GM21737 (cell line): ENCODE measurements around the gene ACTN4.

Experiments
- ATAC-seq: cut with Tn5 transposase; IDR thresholded peaks from one replicate; pipeline ENCODE4 v1.9.1; 2021; ENCODE audit warnings: mild to moderate bottlenecking, moderate library complexity; ENCODE audit not compliant: unreplicated experiment

The ACTN4 gene

GRCh38 chr19:38708413-38709024, 61.1 kb downstream of the ACTN4 start:
- no peak for ATAC-seq

- no peak for ATAC-seq
Measured at GRCh38 chr19:38709119-38709518, 61.7 kb downstream of the ACTN4 start.

- ATAC-seq = no peak
Measured at GRCh38 chr19:38709671-38710415, 62.4 kb downstream of the ACTN4 start.

- no peak for ATAC-seq
Measured at GRCh38 chr19:38710416-38710702, 62.9 kb downstream of the ACTN4 start.

- ATAC-seq = no peak
Measured at GRCh38 chr19:38710928-38711725, 63.7 kb downstream of the ACTN4 start.

- ATAC-seq = no peak
Measured at GRCh38 chr19:38711726-38712153, 64.3 kb downstream of the ACTN4 start.

- ATAC-seq = no peak
Measured at GRCh38 chr19:38712161-38712748, 64.8 kb downstream of the ACTN4 start.

GRCh38 chr19:38713227-38713649, 65.8 kb downstream of the ACTN4 start:
- no peak for ATAC-seq

- ATAC-seq = no peak
Measured at GRCh38 chr19:38713865-38714264, 66.4 kb downstream of the ACTN4 start.

GRCh38 chr19:38714354-38714778, 66.9 kb downstream of the ACTN4 start:
- no peak for ATAC-seq

GRCh38 chr19:38715555-38715954, 68.1 kb downstream of the ACTN4 start:
- no peak for ATAC-seq

- no peak for ATAC-seq
Measured at GRCh38 chr19:38717051-38717450, 69.6 kb downstream of the ACTN4 start.

- ATAC-seq = no peak
Measured at GRCh38 chr19:38717855-38718254, 70.4 kb downstream of the ACTN4 start.

- no peak for ATAC-seq
Measured at GRCh38 chr19:38718747-38719543, 71.5 kb downstream of the ACTN4 start.

GRCh38 chr19:38719761-38720558, 72.5 kb downstream of the ACTN4 start:
- ATAC-seq = no peak

GRCh38 chr19:38720559-38721236, 73.2 kb downstream of the ACTN4 start:
- ATAC-seq = no peak

- ATAC-seq = no peak
Measured at GRCh38 chr19:38721496-38721895, 74.0 kb downstream of the ACTN4 start.

GRCh38 chr19:38721979-38722773, 74.7 kb downstream of the ACTN4 start:
- ATAC-seq = no peak
